Activated T-cell treated with anti-CD3 and anti-CD28 coated beads, Interleukin-2, amount 50 U/mL, for 72 hours (primary cell): Measurements from ENCODE around the gene ESYT2. TPM values are rescaled to one million over a fixed set of nuclear protein-coding genes. Genes with fewer than 3 reads are reported as not detected.
A peak's percentile ranks its signal among the peaks of the same experiment; 100 is the strongest.

Experiments used
- ATAC-seq, 2 donors: fragments of 150-1000 bp; cut with Tn5 transposase; replicated peaks in 1 of 2; 2 replicates each; pipeline ENCODE4 v1.10.0; 2021; ENCODE audit warnings: moderate library complexity in 2 of 2, mild to moderate bottlenecking in 1 of 2
- DNase-seq, 2 donors: peaks; one replicate each; pipeline ENCODE4 v3.0.0; 2021 to 2022; ENCODE audit warnings: mixed read lengths in 1 of 2
- H3K27ac Mint-ChIP-seq: one replicate; pipeline ENCODE4 v1.8.0; 2022; ENCODE audit warnings: mild to moderate bottlenecking, moderate library complexity, mixed read lengths
- H3K27me3 Mint-ChIP-seq: one replicate; pipeline ENCODE4 v1.8.0; 2022; ENCODE audit warnings: low read depth, mixed read lengths
- H3K36me3 Mint-ChIP-seq, 2 donors: one replicate each; pipeline ENCODE4 v1.8.0; 2022; ENCODE audit warnings: mixed read lengths in 2 of 2, mild to moderate bottlenecking in 1 of 2; ENCODE audit not compliant: insufficient read depth in 2 of 2
- H3K4me1 Mint-ChIP-seq: one replicate; pipeline ENCODE4 v1.8.0; 2022; ENCODE audit warnings: low read depth, mixed read lengths
- H3K4me3 Mint-ChIP-seq, 2 donors: one replicate each; pipeline ENCODE4 v1.8.0; 2022; ENCODE audit warnings: mild to moderate bottlenecking in 2 of 2, mixed read lengths in 2 of 2, moderate library complexity in 2 of 2
- H3K9me3 Mint-ChIP-seq, 2 donors: one replicate each; pipeline ENCODE4 v1.8.0; 2022; ENCODE audit warnings: mixed read lengths in 2 of 2
- total RNA-seq, 2 donors: library from RNA; stranded (reverse); gene quantifications; one replicate each; pipeline ENCODE4 v1.2.3, GENCODE V29; 2022

ESYT2 gene
- total RNA-seq, 2 donors from 2014 or later: 68.6 to 68.8 TPM

GRCh38 chr7:158760445-158760764, 68.9 kb downstream of the ESYT2 start:
- no peaks in the 10 kb centered on the region for H3K9me3 Mint-ChIP-seq
- DNase-seq: no peak
- H3K36me3 Mint-ChIP-seq: peaks cover 9 to 15% of the 10 kb centered on the region in 2 donors
- ATAC-seq: no peak
- no peak overlapping the region for H3K4me3 Mint-ChIP-seq
- no peak overlapping the region for H3K27ac Mint-ChIP-seq
- peaks cover under 1% of the 10 kb centered on the region for H3K4me1 Mint-ChIP-seq
- no peaks in the 10 kb centered on the region for H3K27me3 Mint-ChIP-seq

- Mint-ChIP-seq H3K27me3 (no peaks in the 10 kb centered on the region), H3K36me3 (peaks cover 11 to 20% of the 10 kb centered on the region in 2 donors), H3K4me3 (no peak overlapping the region), H3K4me1 (peaks cover 6% of the 10 kb centered on the region), H3K27ac (no peak overlapping the region), H3K9me3 (no peaks in the 10 kb centered on the region)
- ATAC-seq (no peak), DNase-seq (no peak)
Observed at GRCh38 chr7:158759749-158760444, 69.4 kb downstream of the ESYT2 start.

GRCh38 chr7:158759245-158759614, 70.1 kb downstream of the ESYT2 start:
- no peak for DNase-seq
- no peak for ATAC-seq
- Mint-ChIP-seq H3K27ac (no peak overlapping the region), H3K27me3 (no peaks in the 10 kb centered on the region), H3K4me1 (peaks cover 10% of the 10 kb centered on the region), H3K36me3 (peaks cover 11 to 19% of the 10 kb centered on the region in 2 donors), H3K4me3 (no peak overlapping the region), H3K9me3 (no peaks in the 10 kb centered on the region)

- Mint-ChIP-seq H3K4me1 (peaks cover 10% of the 10 kb centered on the region), H3K36me3 (peaks cover 13 to 19% of the 10 kb centered on the region in 2 donors), H3K27ac (peak overlapping the region; percentile 2), H3K4me3 (no peak overlapping the region), H3K27me3 (no peaks in the 10 kb centered on the region), H3K9me3 (no peaks in the 10 kb centered on the region)
- DNase-seq (no peak), ATAC-seq (peak; percentile 57 to 82)
Observed at GRCh38 chr7:158758586-158759244, 70.6 kb downstream of the ESYT2 start.

- peaks cover 10% of the 10 kb centered on the region for H3K4me1 Mint-ChIP-seq
- no peaks in the 10 kb centered on the region for H3K9me3 Mint-ChIP-seq
- no peak for DNase-seq
- H3K36me3 Mint-ChIP-seq: peaks cover 14 to 19% of the 10 kb centered on the region in 2 donors
- H3K27ac Mint-ChIP-seq: peak overlapping the region; percentile 56
- no peaks in the 10 kb centered on the region for H3K27me3 Mint-ChIP-seq
- no peak overlapping the region for H3K4me3 Mint-ChIP-seq
- ATAC-seq: no peak
Observed at GRCh38 chr7:158757404-158757989, 71.8 kb downstream of the ESYT2 start.

- Mint-ChIP-seq H3K27me3 (no peaks in the 10 kb centered on the region), H3K4me1 (peaks cover 10% of the 10 kb centered on the region), H3K4me3 (no peak overlapping the region), H3K9me3 (no peaks in the 10 kb centered on the region), H3K36me3 (peaks cover 9 to 16% of the 10 kb centered on the region in 2 donors), H3K27ac (peak overlapping the region; percentile 50)
- DNase-seq: no peak
- peak in 1 of 2 donors; percentile 51 for ATAC-seq
Observed at GRCh38 chr7:158754746-158755444, 74.4 kb downstream of the ESYT2 start.

- DNase-seq: no peak
- Mint-ChIP-seq H3K27ac (no peak overlapping the region), H3K4me1 (peaks cover 10% of the 10 kb centered on the region), H3K36me3 (peaks cover 7 to 21% of the 10 kb centered on the region in 2 donors), H3K4me3 (no peak overlapping the region), H3K9me3 (no peaks in the 10 kb centered on the region), H3K27me3 (no peaks in the 10 kb centered on the region)
- no peak for ATAC-seq
Observed at GRCh38 chr7:158753900-158754299, 75.4 kb downstream of the ESYT2 start.

- DNase-seq (no peak), ATAC-seq (no peak)
- Mint-ChIP-seq H3K27me3 (no peaks in the 10 kb centered on the region), H3K4me3 (no peak overlapping the region), H3K27ac (no peak overlapping the region), H3K4me1 (peaks cover 10% of the 10 kb centered on the region), H3K9me3 (no peaks in the 10 kb centered on the region), H3K36me3 (peaks cover 5 to 21% of the 10 kb centered on the region in 2 donors)
Observed at GRCh38 chr7:158751751-158752150, 77.6 kb downstream of the ESYT2 start.

- no peak for ATAC-seq
- H3K27me3 Mint-ChIP-seq: no peaks in the 10 kb centered on the region
- DNase-seq: no peak
- peaks cover 10% of the 10 kb centered on the region for H3K4me1 Mint-ChIP-seq
- no peaks in the 10 kb centered on the region for H3K9me3 Mint-ChIP-seq
- no peak overlapping the region for H3K4me3 Mint-ChIP-seq
- no peak overlapping the region for H3K27ac Mint-ChIP-seq
- peaks cover 5 to 19% of the 10 kb centered on the region in 2 donors for H3K36me3 Mint-ChIP-seq
Observed at GRCh38 chr7:158751199-158751598, 78.1 kb downstream of the ESYT2 start.

GRCh38 chr7:158750702-158751101, 78.6 kb downstream of the ESYT2 start:
- Mint-ChIP-seq H3K36me3 (peaks cover 5 to 19% of the 10 kb centered on the region in 2 donors), H3K4me3 (no peak overlapping the region), H3K9me3 (no peaks in the 10 kb centered on the region), H3K4me1 (peaks cover 10% of the 10 kb centered on the region), H3K27me3 (no peaks in the 10 kb centered on the region), H3K27ac (no peak overlapping the region)
- ATAC-seq (no peak), DNase-seq (no peak)

- no peaks in the 10 kb centered on the region for H3K4me1 Mint-ChIP-seq
- DNase-seq (no peak), ATAC-seq (no peak)
- no peaks in the 10 kb centered on the region for H3K27me3 Mint-ChIP-seq
- H3K4me3 Mint-ChIP-seq: no peak overlapping the region
- H3K36me3 Mint-ChIP-seq: peaks cover 3 to 16% of the 10 kb centered on the region in 2 donors
- no peak overlapping the region for H3K27ac Mint-ChIP-seq
- no peaks in the 10 kb centered on the region for H3K9me3 Mint-ChIP-seq
Observed at GRCh38 chr7:158749396-158749795, 79.9 kb downstream of the ESYT2 start.

- Mint-ChIP-seq H3K27me3 (no peaks in the 10 kb centered on the region), H3K27ac (no peak overlapping the region), H3K4me1 (no peaks in the 10 kb centered on the region), H3K9me3 (no peaks in the 10 kb centered on the region), H3K4me3 (no peak overlapping the region), H3K36me3 (peaks cover 0 to 16% of the 10 kb centered on the region in 2 donors)
- DNase-seq (no peak), ATAC-seq (no peak)
Observed at GRCh38 chr7:158748335-158748734, 81.0 kb downstream of the ESYT2 start.

- no peaks in the 10 kb centered on the region for H3K9me3 Mint-ChIP-seq
- no peaks in the 10 kb centered on the region for H3K27me3 Mint-ChIP-seq
- H3K4me3 Mint-ChIP-seq: no peak overlapping the region
- peaks cover 0 to 16% of the 10 kb centered on the region in 2 donors for H3K36me3 Mint-ChIP-seq
- H3K4me1 Mint-ChIP-seq: no peaks in the 10 kb centered on the region
- DNase-seq (no peak), ATAC-seq (no peak)
- H3K27ac Mint-ChIP-seq: no peak overlapping the region
Observed at GRCh38 chr7:158747408-158747807, 81.9 kb downstream of the ESYT2 start.
